SU-DHL-6 (cell line): ENCODE results near the gene MAGEC1.

Experiments
- H2AFZ ChIP-seq: fragments of 200-600 bp; sonication (generic); 2 replicates; pipeline ENCODE4 v1.6.1; 2014; ENCODE audit warnings: low read depth, mild to moderate bottlenecking, moderate library complexity, mixed read lengths, antibody characterized with exemption, low read length; ENCODE audit not compliant: severe bottlenecking
- H3F3A ChIP-seq: fragments of 200-600 bp; shearing (Covaris generic); 2 replicates; pipeline ENCODE4 v1.6.0; 2016; ENCODE audit warnings: antibody characterized with exemption, mild to moderate bottlenecking; ENCODE audit not compliant: insufficient read depth
- H3K27ac ChIP-seq: fragments of 200-600 bp; sonication (generic); 2 replicates; pipeline ENCODE4 v1.5.1; 2016; ENCODE audit warnings: low read depth, mild to moderate bottlenecking, low read length, moderate library complexity, mixed read lengths
- H3K27me3 ChIP-seq: fragments of 200-600 bp; sonication (generic), shearing (Covaris generic); 2 replicates; pipeline ENCODE4 v1.6.0; 2014; ENCODE audit warnings: mild to moderate bottlenecking, low read length
- H3K36me3 ChIP-seq: fragments of 200-600 bp; sonication (generic); 2 replicates; pipeline ENCODE4 v1.6.1; 2014; ENCODE audit warnings: mild to moderate bottlenecking, low read length, mixed read lengths
- H3K4me2 ChIP-seq: fragments of 300-600, 200-600 bp; shearing (Covaris generic), sonication (generic); 2 replicates; pipeline ENCODE4 v1.6.0; 2014; ENCODE audit warnings: low read length, low read depth, mild to moderate bottlenecking; ENCODE audit not compliant: poor library complexity, severe bottlenecking
- H3K4me3 ChIP-seq: fragments of 200-600 bp; sonication (generic); 2 replicates; pipeline ENCODE4 v1.5.1; 2014; ENCODE audit warnings: antibody characterized with exemption, low read length, mild to moderate bottlenecking, mixed read lengths; ENCODE audit not compliant: insufficient read depth, poor library complexity, severe bottlenecking
- H3K79me2 ChIP-seq: fragments of 200-600 bp; sonication (generic); 2 replicates; pipeline ENCODE4 v1.6.1; 2014; ENCODE audit warnings: mild to moderate bottlenecking, low read length, moderate library complexity; ENCODE audit not compliant: insufficient read depth
- H3K9ac ChIP-seq: fragments of 200-600 bp; sonication (generic); 2 replicates; pipeline ENCODE4 v1.7.0; 2014; ENCODE audit warnings: mild to moderate bottlenecking, low read length
- H3K9me2 ChIP-seq: fragments of 200-600 bp; sonication (generic); replicated peaks from 2 replicates; pipeline ENCODE4 v1.6.1; 2014; ENCODE audit warnings: low read length; ENCODE audit not compliant: insufficient read depth
- H3K9me3 ChIP-seq: fragments of 200-600 bp; sonication (generic); 2 replicates; pipeline ENCODE4 v1.6.1; 2014; ENCODE audit warnings: low read length, mixed read lengths; ENCODE audit not compliant: insufficient read depth
- H4K20me1 ChIP-seq: fragments of 200-600 bp; sonication (generic); 2 replicates; pipeline ENCODE4 v1.6.1; 2014; ENCODE audit warnings: low read depth, mild to moderate bottlenecking, antibody characterized with exemption, low read length, moderate library complexity, mixed read lengths
- CTCF ChIP-seq: fragments of 200-600 bp; sonication (generic); IDR thresholded peaks from one replicate; pipeline ENCODE4 v1.5.1; 2017; ENCODE audit warnings: antibody characterized with exemption, mild to moderate bottlenecking, low read length, moderate library complexity; ENCODE audit not compliant: insufficient read depth, poor library complexity, severe bottlenecking
- EZH2phosphoT487 ChIP-seq: fragments of 200-600 bp; sonication (generic), shearing (Covaris generic); conservative IDR thresholded peaks from 2 replicates; pipeline ENCODE4 v1.6.1; 2018; ENCODE audit warnings: mild to moderate bottlenecking, antibody characterized with exemption, low read length, moderate library complexity, mixed read lengths

The MAGEC1 gene

GRCh38 chrX:141941234-141941633 is 37.5 kb downstream of the MAGEC1 start:
- Histone ChIP-seq H3K27me3 (no peaks in the 10 kb centered on the region), H3K79me2 (no peaks in the 10 kb centered on the region), H3K9me3 (no peaks in the 10 kb centered on the region), H3F3A (no peaks in the 10 kb centered on the region), H3K9ac (no peak overlapping the region), H3K4me3 (no peak overlapping the region), H4K20me1 (no peaks in the 10 kb centered on the region), H3K9me2 (no peaks in the 10 kb centered on the region), H3K27ac (no peak overlapping the region), H2AFZ (no peak overlapping the region), H3K4me2 (no peak overlapping the region), H3K36me3 (no peaks in the 10 kb centered on the region)
- no peak for TF ChIP-seq CTCF
- TF ChIP-seq EZH2phosphoT487: no peak

GRCh38 chrX:141945426-141945825 is 41.7 kb downstream of the MAGEC1 start:
- Histone ChIP-seq H3K27me3 (no peaks in the 10 kb centered on the region), H3K9ac (no peak overlapping the region), H3K9me2 (no peaks in the 10 kb centered on the region), H3F3A (no peaks in the 10 kb centered on the region), H3K27ac (no peak overlapping the region), H3K36me3 (no peaks in the 10 kb centered on the region), H3K4me2 (no peak overlapping the region), H3K9me3 (no peaks in the 10 kb centered on the region), H3K79me2 (no peaks in the 10 kb centered on the region), H4K20me1 (no peaks in the 10 kb centered on the region), H2AFZ (no peak overlapping the region), H3K4me3 (no peak overlapping the region)
- TF ChIP-seq CTCF: no peak
- TF ChIP-seq EZH2phosphoT487: no peak

DNA sequence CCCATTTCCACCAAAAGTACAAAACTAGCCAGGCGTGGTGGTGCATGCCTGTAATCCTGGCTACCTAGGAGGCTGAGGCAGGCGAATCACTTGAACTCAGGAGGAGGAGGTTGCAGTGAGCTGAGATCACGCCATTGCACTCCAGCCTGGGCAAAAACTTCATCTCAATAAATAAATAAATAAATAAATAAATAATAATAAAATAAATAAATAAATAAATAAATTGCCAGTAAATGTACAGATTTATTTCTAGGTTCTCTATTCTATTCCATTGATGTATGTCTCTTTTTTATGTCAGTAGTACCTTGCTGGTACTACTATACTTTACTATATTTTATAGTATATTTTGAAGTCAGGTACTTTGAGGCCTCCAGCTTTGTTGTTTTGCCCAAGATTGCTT is 43.7 kb downstream of the MAGEC1 start:
- Histone ChIP-seq H3F3A (no peaks in the 10 kb centered on the region), H3K36me3 (no peaks in the 10 kb centered on the region), H4K20me1 (no peaks in the 10 kb centered on the region), H3K27me3 (no peaks in the 10 kb centered on the region), H3K9me3 (no peaks in the 10 kb centered on the region), H3K4me3 (no peak overlapping the region), H3K9me2 (no peaks in the 10 kb centered on the region), H2AFZ (no peak overlapping the region), H3K79me2 (no peaks in the 10 kb centered on the region), H3K4me2 (no peak overlapping the region), H3K9ac (no peak overlapping the region), H3K27ac (no peak overlapping the region)
- TF ChIP-seq EZH2phosphoT487 (no peak), CTCF (no peak)

DNA sequence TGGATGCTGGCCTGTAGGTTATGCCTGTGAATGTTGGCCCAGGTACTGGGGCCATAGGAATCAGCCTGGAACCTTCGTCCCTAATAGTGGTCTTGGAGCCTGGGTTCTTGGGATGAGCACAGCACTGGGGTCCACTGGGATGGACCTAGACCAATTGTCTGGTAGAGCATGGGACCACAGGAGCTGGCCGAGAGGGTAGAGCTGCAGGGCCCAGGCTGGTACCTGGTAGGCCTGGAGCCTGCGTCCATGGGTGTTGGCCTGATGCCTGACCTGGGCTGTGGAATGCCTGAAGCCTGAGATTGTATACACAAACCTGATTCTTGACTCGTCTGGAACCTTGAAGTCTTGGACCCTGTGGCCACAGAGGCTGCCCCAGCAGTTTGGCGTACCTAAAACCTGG is 48.9 kb downstream of the MAGEC1 start:
- TF ChIP-seq CTCF (no peak), EZH2phosphoT487 (no peak)
- Histone ChIP-seq H3K36me3 (no peaks in the 10 kb centered on the region), H3K9me3 (no peaks in the 10 kb centered on the region), H3K9ac (no peak overlapping the region), H2AFZ (no peak overlapping the region), H3K9me2 (no peaks in the 10 kb centered on the region), H3K27ac (no peak overlapping the region), H3K4me3 (no peak overlapping the region), H3F3A (no peaks in the 10 kb centered on the region), H4K20me1 (no peaks in the 10 kb centered on the region), H3K79me2 (no peaks in the 10 kb centered on the region), H3K27me3 (no peaks in the 10 kb centered on the region), H3K4me2 (no peak overlapping the region)
